ENCODE data around the gene ADAM19. TPM values are rescaled to one million over a fixed set of nuclear protein-coding genes. Genes with fewer than 3 reads are reported as not detected.

ADAM19 gene
- total and polyA plus RNA-seq, 2 donors from 2014 or later, result 0.88 to 9.2 TPM

DNA sequence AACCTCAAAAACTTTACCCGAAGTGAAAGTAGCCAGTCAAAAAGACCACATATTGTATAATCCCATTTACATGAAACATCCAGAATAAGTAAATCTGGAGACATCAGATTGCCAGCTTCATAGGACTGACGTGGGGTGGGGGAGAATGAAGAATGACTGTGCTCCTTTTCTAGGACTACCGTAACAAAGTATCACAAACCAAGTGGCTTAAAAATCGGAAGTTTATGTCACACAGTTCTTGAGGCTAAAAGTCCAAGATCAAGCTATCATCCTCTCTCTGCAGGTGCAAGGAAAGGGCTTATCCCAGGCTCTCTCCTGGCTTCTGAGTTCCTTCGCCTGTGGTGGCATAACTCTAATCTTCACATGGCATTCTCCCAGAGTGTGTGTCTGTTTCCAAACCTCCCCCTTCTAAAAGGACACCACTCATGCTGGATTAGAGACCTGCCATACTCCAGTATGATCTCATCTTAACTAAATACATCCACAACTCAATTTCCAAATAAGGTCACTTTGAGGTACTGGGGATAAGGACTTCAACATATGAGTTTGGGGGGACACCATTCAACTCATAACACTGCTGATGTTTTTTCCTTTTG is 25.5 kb downstream of the ADAM19 start:
- no peak for FAIRE-seq
- Histone ChIP-seq H3K4me3 (ENCODE audit: low read length in 3 of 3) (no peak overlapping the region), H3K27ac (ENCODE audit: low read depth in 2 of 2, low read length in 2 of 2) (no peak overlapping the region), H3K36me3 (ENCODE audit: control insufficient read depth in 2 of 3, insufficient read depth in 3 of 3, low read length in 3 of 3) (no peaks in the 10 kb centered on the region), H3K9ac (ENCODE audit: low read length in 3 of 3) (no peak overlapping the region), H3K27me3 (ENCODE audit: control insufficient read depth, insufficient read depth, low read length) (no peaks in the 10 kb centered on the region), H3K4me1 (ENCODE audit: control insufficient read depth in 2 of 3, insufficient read depth in 2 of 3, low read depth in 1 of 3, low read length in 3 of 3) (peaks cover 0 to 18% (median 10%) of the 10 kb centered on the region in 3 donors), H3K9me3 (ENCODE audit: control insufficient read depth in 2 of 3, insufficient read depth in 1 of 3, low read length in 3 of 3) (no peaks in the 10 kb centered on the region)
- TF ChIP-seq CTCF (IDR thresholded peaks at IDR 0.05; ENCODE audit: borderline replicate concordance, extremely low read depth, insufficient read depth), result no peak
- intact Hi-C loops (cut with DNase I), result no loop called here
- no peak for DNase-seq

- no peak overlapping the region for H3K9ac ChIP-seq (ENCODE audit: low read length in 3 of 3)
- FAIRE-seq, result no peak
- DNase-seq, result no peak
- no peak overlapping the region for H3K4me3 ChIP-seq (ENCODE audit: low read length in 3 of 3)
- H3K9me3 ChIP-seq (ENCODE audit: control insufficient read depth in 2 of 3, insufficient read depth in 1 of 3, low read length in 3 of 3), result no peaks in the 10 kb centered on the region
- no peak for TF ChIP-seq CTCF (IDR thresholded peaks at IDR 0.05; ENCODE audit: borderline replicate concordance, extremely low read depth, insufficient read depth)
- intact Hi-C loops (cut with DNase I), result no loop called here
- peaks cover 0 to 10% (median 4%) of the 10 kb centered on the region in 3 donors for H3K4me1 ChIP-seq (ENCODE audit: control insufficient read depth in 2 of 3, insufficient read depth in 2 of 3, low read depth in 1 of 3, low read length in 3 of 3)
- H3K27ac ChIP-seq (ENCODE audit: low read depth in 2 of 2, low read length in 2 of 2), result no peak overlapping the region
- no peaks in the 10 kb centered on the region for H3K27me3 ChIP-seq (ENCODE audit: control insufficient read depth, insufficient read depth, low read length)
- H3K36me3 ChIP-seq (ENCODE audit: control insufficient read depth in 2 of 3, insufficient read depth in 3 of 3, low read length in 3 of 3), result no peaks in the 10 kb centered on the region
Measured at GRCh38 chr5:157549283-157549629, 26.3 kb downstream of the ADAM19 start.

- no peak for FAIRE-seq
- TF ChIP-seq CTCF (IDR thresholded peaks at IDR 0.05; ENCODE audit: borderline replicate concordance, extremely low read depth, insufficient read depth), result no peak
Measured at GRCh38 chr5:157548513-157549282, 26.9 kb downstream of the ADAM19 start.

More at GRCh38 chr5:157548513-157549282, 26.9 kb downstream of the ADAM19 start:
- no peak for DNase-seq
- Histone ChIP-seq H3K27me3 (ENCODE audit: control insufficient read depth, insufficient read depth, low read length) (no peaks in the 10 kb centered on the region), H3K36me3 (ENCODE audit: control insufficient read depth in 2 of 3, insufficient read depth in 3 of 3, low read length in 3 of 3) (no peaks in the 10 kb centered on the region), H3K4me1 (ENCODE audit: control insufficient read depth in 2 of 3, insufficient read depth in 2 of 3, low read depth in 1 of 3, low read length in 3 of 3) (peaks cover 0 to 7% (median 6%) of the 10 kb centered on the region in 3 donors), H3K4me3 (ENCODE audit: low read length in 3 of 3) (no peak overlapping the region), H3K9me3 (ENCODE audit: control insufficient read depth in 2 of 3, insufficient read depth in 1 of 3, low read length in 3 of 3) (no peaks in the 10 kb centered on the region), H3K9ac (ENCODE audit: low read length in 3 of 3) (no peak overlapping the region), H3K27ac (ENCODE audit: low read depth in 2 of 2, low read length in 2 of 2) (no peak overlapping the region)
- intact Hi-C loops (cut with DNase I), result no loop called here
